K562 (cell line): Measurements from ENCODE around the gene STK26. TPM values are rescaled to one million over a fixed set of nuclear protein-coding genes. Genes with fewer than 3 reads are reported as not detected.

Experiments
- ATAC-seq: fragments of 200-7000 bp; cut with Tn5 transposase; 3 replicates; pipeline ENCODE4 v1.9.1; 2020; ENCODE audit warnings: moderate library complexity
- BruUV-seq: library from RNA; stranded (reverse); fragments of 400-500 nt; replicated peaks from 2 replicates; lab custom pipeline; 2021; lab: Mats Ljungman, UMichigan
- CTCF ChIA-PET: fragments of 300-600 bp; formaldehyde crosslinking; extraction: SDS; loops from one replicate; lab custom pipeline; 2021; ENCODE audit warnings: low intra/inter-chr PET ratio; lab: Yijun Ruan, JAX
- POLR2A ChIA-PET: fragments of 300-600, 350-650 bp; sonication (Branson Sonifier 250); formaldehyde crosslinking; extraction: SDS; loops from one replicate; lab custom pipeline; 2021; ENCODE audit warnings: antibody characterized with exemption, inconsistent platforms; lab: Yijun Ruan, JAX
- DNase-seq, 4 experiments: peaks; one replicate each; pipeline versions ENCODE4 v3.0.0 to v3.0.0-alpha.2; 2011 to 2018; ENCODE audit warnings: low spot score in 3 of 4, mixed read lengths in 3 of 4; ENCODE audit errors: extremely low read depth in 1 of 4
- FAIRE-seq: peaks from 2 replicates; lab custom pipeline; 2011; peaks lifted over from hg19 to GRCh38; lab: Jason Lieb, UNC
- H2AFZ ChIP-seq: 2 replicates; pipeline ENCODE4 v1.6.0; 2011; ENCODE audit warnings: low read depth, low read length, control low read depth, inconsistent platforms
- H3K27ac ChIP-seq: fragments of 200-600 bp; 3 replicates; pipeline ENCODE4 v1.8.0; 2011; ENCODE audit warnings: low read depth, mild to moderate bottlenecking, control low read depth, inconsistent platforms, low read length, moderate library complexity, mixed read lengths; ENCODE audit errors: extremely low read depth
- H3K27me3 ChIP-seq, 2 experiments: fragments of 300-600 bp in 1 of 2; 2 replicates in 1 of 2; 3 replicates in 1 of 2; pipeline versions ENCODE4 v1.6.0 to v1.8.0; 2011; ENCODE audit warnings: inconsistent platforms in 2 of 2, low read length in 2 of 2, mild to moderate bottlenecking in 1 of 2, mixed read lengths in 1 of 2, moderate library complexity in 1 of 2; ENCODE audit not compliant: control insufficient read depth in 2 of 2, insufficient read depth in 2 of 2
- H3K36me3 ChIP-seq: fragments of 300-600 bp; 3 replicates; pipeline ENCODE4 v1.8.0; 2011; ENCODE audit warnings: mild to moderate bottlenecking, low read length, inconsistent platforms; ENCODE audit not compliant: control insufficient read depth, insufficient read depth
- H3K4me1 ChIP-seq, 2 experiments: fragments of 200-600 bp in 1 of 2; replicated peaks in 1 of 2; 2 replicates in 1 of 2; 3 replicates in 1 of 2; pipeline versions ENCODE4 v1.5.1 to v1.8.0; 2011; ENCODE audit warnings: inconsistent platforms in 2 of 2, low read length in 2 of 2, mild to moderate bottlenecking in 1 of 2, mixed read lengths in 1 of 2, moderate library complexity in 1 of 2; ENCODE audit not compliant: control insufficient read depth in 2 of 2, insufficient read depth in 2 of 2
- H3K4me2 ChIP-seq: 2 replicates; pipeline ENCODE4 v1.6.1; 2011; ENCODE audit warnings: low read length, control low read depth, inconsistent platforms, mixed read lengths; ENCODE audit not compliant: insufficient read depth
- H3K4me3 ChIP-seq: fragments of 200-600 bp; sonication (generic), shearing (Covaris generic); 2 replicates; pipeline ENCODE4 v1.5.1; 2016; ENCODE audit warnings: control low read depth, inconsistent platforms
- H3K79me2 ChIP-seq: fragments of 200-600 bp; 3 replicates; pipeline ENCODE4 v1.8.0; 2011; ENCODE audit warnings: low read length, inconsistent platforms; ENCODE audit not compliant: control insufficient read depth, insufficient read depth
- H3K9ac ChIP-seq, 2 experiments: 2 replicates each; pipeline versions ENCODE4 v1.6.0 to v1.6.1; 2011; ENCODE audit warnings: low read depth in 2 of 2, low read length in 2 of 2, control low read depth in 1 of 2, inconsistent platforms in 1 of 2, mild to moderate bottlenecking in 1 of 2, mixed read lengths in 1 of 2; ENCODE audit not compliant: insufficient read depth in 1 of 2
- H3K9me1 ChIP-seq: one replicate; pipeline ENCODE4 v1.6.0; 2011; ENCODE audit warnings: inconsistent platforms, mild to moderate bottlenecking, low read length, moderate library complexity; ENCODE audit not compliant: control insufficient read depth, insufficient read depth
- H3K9me3 ChIP-seq: replicated peaks from 2 replicates; pipeline ENCODE4 v1.5.1; 2011; ENCODE audit warnings: low read depth, low read length, inconsistent platforms; ENCODE audit not compliant: control insufficient read depth, insufficient read depth
- H4K20me1 ChIP-seq: replicated peaks from 2 replicates; pipeline ENCODE4 v1.6.1; 2011; ENCODE audit warnings: low read length, inconsistent platforms, mixed read lengths; ENCODE audit not compliant: control insufficient read depth, insufficient read depth
- BRF2 ChIP-seq: IDR thresholded peaks from 3 replicates; pipeline ENCODE4 v1.6.1; 2011; ENCODE audit warnings: borderline replicate concordance, mild to moderate bottlenecking; ENCODE audit not compliant: insufficient read length, insufficient read depth
- DDX20 ChIP-seq: fragments of 450-650 bp; IDR thresholded peaks from 2 replicates; pipeline ENCODE4 v1.6.1; 2016; ENCODE audit warnings: missing genetic modification characterization, low read depth, mild to moderate bottlenecking, missing compliant biosample characterization, moderate library complexity
- ELF2 ChIP-seq: fragments of 250-450 bp; sonication (Bioruptor Pico); IDR thresholded peaks from 2 replicates; pipeline ENCODE4 v1.5.0; 2021; ENCODE audit warnings: mild to moderate bottlenecking
- HDGF ChIP-seq: fragments of 450-650 bp; IDR thresholded peaks from 2 replicates; pipeline ENCODE4 v1.6.1; 2016
- MXI1 ChIP-seq: IDR thresholded peaks from 2 replicates; pipeline ENCODE4 v1.6.1; 2011; ENCODE audit warnings: low read depth, mild to moderate bottlenecking, improper control_type of control experiment, low read length
- NFIC ChIP-seq: fragments of 450-650 bp; IDR thresholded peaks from 2 replicates; pipeline ENCODE4 v1.6.1; 2017; ENCODE audit warnings: mild to moderate bottlenecking, inconsistent platforms
- PYGO2 ChIP-seq: fragments of 450-650 bp; IDR thresholded peaks from 2 replicates; pipeline ENCODE4 v1.6.1; 2016; ENCODE audit warnings: mild to moderate bottlenecking, missing genetic modification characterization, moderate library complexity, missing compliant biosample characterization
- RB1 ChIP-seq: fragments of 450-650 bp; IDR thresholded peaks from 2 replicates; pipeline ENCODE4 v1.6.1; 2017; ENCODE audit warnings: low read depth, mild to moderate bottlenecking
- STAT5A ChIP-seq: IDR thresholded peaks from 2 replicates; pipeline ENCODE4 v1.6.1; 2012; ENCODE audit warnings: low read length, inconsistent platforms, borderline replicate concordance
- UBTF ChIP-seq, 2 experiments: IDR thresholded peaks; 2 replicates each; pipeline ENCODE4 v1.6.1; 2012; ENCODE audit warnings: improper control_type of control experiment in 2 of 2, low read depth in 2 of 2, low read length in 2 of 2, borderline replicate concordance in 1 of 2
- ZC3H8 ChIP-seq: fragments of 450-650 bp; IDR thresholded peaks from 2 replicates; pipeline ENCODE4 v1.6.1; 2017
- ZNF316 ChIP-seq: fragments of 450-650 bp; IDR thresholded peaks from 2 replicates; pipeline ENCODE4 v1.6.1; 2016
- WGBS: fragments of 100-300 bp; shearing (Covaris generic); methylation state at CpG from one replicate; pipeline ENCODE4 v1.1.6; 2016; ENCODE audit warnings: low coverage, mixed read lengths; ENCODE audit not compliant: insufficient coverage; ENCODE audit errors: missing lambda C conversion rate; 5-methylcytosine and 5-hydroxymethylcytosine counted together
- in situ Hi-C: fragments of 300-500 bp; cut with MboI; formaldehyde crosslinking; loops from 4 replicates; pipeline ENCODE4 v1.15.0; 2018; ENCODE audit warnings: inconsistent platforms, mixed read lengths
- intact Hi-C: fragments of 100-400 bp; cut with micrococcal nuclease; formaldehyde crosslinking; loops from 2 replicates; pipeline ENCODE4 v1.14.2; 2022
- polyA plus RNA-seq, 8 experiments: library from polyadenylated mRNA; depleted of rRNA in 4 of 8; stranded (reverse) in 5 of 8; unstranded in 3 of 8; fragments of >200 nt; fragmentation: Nextera tagmentation in 2 of 8; fragmentation: Illumina TruSeq in 1 of 8; extraction: Ambion mirVana in 2 of 8; extraction: Trizol in 1 of 8; gene quantifications; 2 replicates each; pipeline versions ENCODE4 v1.2.1 to v1.2.3, GENCODE V29; 2011 to 2014; ENCODE audit warnings: inconsistent platforms in 1 of 8, missing spikeins in 1 of 8
- total RNA-seq, 7 experiments: library from RNA; depleted of rRNA in 6 of 7; stranded (reverse); fragments of >200 nt in 6 of 7; fragmentation: Illumina TruSeq in 2 of 7; extraction: Trizol in 2 of 7; gene quantifications; 2 replicates each; pipeline versions ENCODE4 v1.2.1 to v1.2.3, GENCODE V29; 2011 to 2021; ENCODE audit warnings: low replicate concordance in 1 of 7

The STK26 gene
- total and polyA plus RNA-seq, 9 of the 15 experiments (the other 6 are each of a cell fraction or from before 2014, with no cell fraction given): 28.1 to 72.9 (median 50.1) TPM

GRCh38 chrX:132085786-132086185, 62.7 kb downstream of the STK26 start:
- 0% methylated on average over 3 of the region's 3 CpGs for WGBS
- Histone ChIP-seq H3K27ac (no peak overlapping the region), H3K36me3 (no peaks in the 10 kb centered on the region)
- no peak for TF ChIP-seq NFIC
- no peak for TF ChIP-seq PYGO2 (tag)
- TF ChIP-seq, all 486 proteins: peak for 0
- peaks cover 0 to 5% of the 10 kb centered on the region in 2 experiments; a peak in 3 of 5 replicates for H3K27me3 ChIP-seq
- DNase-seq (no peak), FAIRE-seq (no peak), ATAC-seq (no peak)
- no peak overlapping the region for H3K4me3 ChIP-seq
- intact Hi-C loops: no loop called here
- no peak overlapping the region for H3K9ac ChIP-seq
- no peak overlapping the region for H3K4me2 ChIP-seq
- POLR2A ChIA-PET: no interaction called here
- H3K4me1 ChIP-seq: no peaks in the 10 kb centered on the region
- H4K20me1 ChIP-seq: no peaks in the 10 kb centered on the region
- no peak overlapping the region for H2AFZ ChIP-seq
- H3K9me3 ChIP-seq: no peaks in the 10 kb centered on the region; the same call in 1 of the 2 replicates
- in situ Hi-C loops: loop anchor here (10.0 to 25.0 kb wide), 2 partner anchors 129 to 527 kb away; partner anchors contain the start of gene RAP2C
- H3K79me2 ChIP-seq: no peaks in the 10 kb centered on the region
- CTCF ChIA-PET: interaction anchor here (0.6 kb wide), 1 partner anchor 64 kb away, joined by 3 read pairs; no protein-coding TSS in a partner anchor
- H3K9me1 ChIP-seq: no peaks in the 10 kb centered on the region
- no TSS peak for BruUV-seq

- no peak for FAIRE-seq
- CTCF ChIA-PET: interaction anchor here (0.6 kb wide), 1 partner anchor 65 kb away, joined by 3 read pairs; no protein-coding TSS in a partner anchor
Observed at GRCh38 chrX:132086672-132087071, 63.6 kb downstream of the STK26 start.

More at GRCh38 chrX:132086672-132087071, 63.6 kb downstream of the STK26 start:
- WGBS: 0% methylated on average over 2 of the region's 2 CpGs
- TF ChIP-seq DDX20 (tag) (no peak), ZNF316 (no peak), MXI1 (no peak), HDGF (no peak), STAT5A (no peak), ZC3H8 (no peak), ELF2 (CRISPR knock-in tag) (no peak), UBTF (IDR thresholded peaks at IDR 0.05; ENCODE audit: borderline replicate concordance in 1 of 2, low read depth in 2 of 2, low read length in 2 of 2) (no peak), RB1 (no peak), BRF2 (no peak)
- TF ChIP-seq, all 486 proteins: peak for 0
- Histone ChIP-seq H3K27me3 (peaks cover 0 to 5% of the 10 kb centered on the region in 2 experiments; a peak in 3 of 5 replicates), H3K36me3 (no peaks in the 10 kb centered on the region), H3K9me1 (no peaks in the 10 kb centered on the region), H3K4me1 (no peaks in the 10 kb centered on the region), H3K9ac (no peak overlapping the region), H2AFZ (no peak overlapping the region), H3K9me3 (no peaks in the 10 kb centered on the region; the same call in 1 of the 2 replicates), H3K27ac (no peak overlapping the region), H3K79me2 (no peaks in the 10 kb centered on the region), H3K4me2 (no peak overlapping the region), H4K20me1 (no peaks in the 10 kb centered on the region), H3K4me3 (no peak overlapping the region)
- in situ Hi-C loops: loop anchor here (10.0 to 25.0 kb wide), 2 partner anchors 128 to 526 kb away; partner anchors contain the start of gene RAP2C
- POLR2A ChIA-PET: no interaction called here
- ATAC-seq (no peak), DNase-seq (no peak)
- intact Hi-C loops: no loop called here
- no TSS peak for BruUV-seq
